Choroid plexus epithelial cell (primary cell): ENCODE data around the gene BMF.
A peak's percentile ranks its signal among the peaks of the same experiment; 100 is the strongest.

Experiments
- DNase-seq: peaks from one replicate; pipeline ENCODE4 v3.0.0-alpha.2; 2010; ENCODE audit warnings: low read depth
- H3K4me3 ChIP-seq: 2 replicates; pipeline ENCODE4 v1.5.1; 2011; ENCODE audit warnings: low read depth, mild to moderate bottlenecking, control low read depth, low read length, moderate library complexity
- TF ChIP-seq, protein P1 (sequence below): conservative IDR thresholded peaks from 2 replicates; pipeline ENCODE4 v1.5.1; 2011; ENCODE audit warnings: low read depth, mild to moderate bottlenecking, control low read depth, inconsistent platforms, low read length, moderate library complexity

The BMF gene

DNA sequence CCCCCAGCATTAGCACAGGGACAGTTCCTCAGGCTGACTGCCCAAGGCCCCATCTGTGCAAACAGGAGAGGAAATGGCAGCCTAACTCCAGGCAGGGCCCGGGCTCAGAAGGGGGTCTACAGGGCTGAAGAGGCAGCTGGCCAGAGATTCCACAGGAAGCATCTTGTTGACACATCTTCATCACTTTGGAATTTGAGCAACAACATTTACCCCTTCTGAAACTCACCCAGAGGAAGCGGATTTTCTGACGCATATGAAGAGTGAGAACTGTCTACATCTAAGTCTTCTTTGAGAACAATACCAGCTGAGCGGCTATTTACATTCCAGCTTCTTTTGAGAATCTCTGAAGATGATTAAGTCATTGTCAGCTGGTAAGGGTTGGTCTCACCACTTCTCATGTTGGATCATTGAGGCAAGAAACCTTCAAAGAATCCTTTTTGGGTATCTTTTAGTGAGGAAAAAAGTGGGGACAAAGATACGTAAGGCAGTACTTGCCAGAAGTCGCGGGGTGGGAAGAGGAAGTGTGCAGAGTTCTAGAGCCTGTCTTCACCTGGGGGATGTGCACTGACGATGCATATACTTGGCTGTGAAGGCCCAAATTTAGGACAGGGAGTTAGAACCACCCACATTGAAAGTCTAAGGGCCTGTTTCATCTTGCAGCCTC lies 44.3 kb downstream of the BMF start:
- DNase-seq = peak; percentile 92
- TF ChIP-seq, protein P1, sequence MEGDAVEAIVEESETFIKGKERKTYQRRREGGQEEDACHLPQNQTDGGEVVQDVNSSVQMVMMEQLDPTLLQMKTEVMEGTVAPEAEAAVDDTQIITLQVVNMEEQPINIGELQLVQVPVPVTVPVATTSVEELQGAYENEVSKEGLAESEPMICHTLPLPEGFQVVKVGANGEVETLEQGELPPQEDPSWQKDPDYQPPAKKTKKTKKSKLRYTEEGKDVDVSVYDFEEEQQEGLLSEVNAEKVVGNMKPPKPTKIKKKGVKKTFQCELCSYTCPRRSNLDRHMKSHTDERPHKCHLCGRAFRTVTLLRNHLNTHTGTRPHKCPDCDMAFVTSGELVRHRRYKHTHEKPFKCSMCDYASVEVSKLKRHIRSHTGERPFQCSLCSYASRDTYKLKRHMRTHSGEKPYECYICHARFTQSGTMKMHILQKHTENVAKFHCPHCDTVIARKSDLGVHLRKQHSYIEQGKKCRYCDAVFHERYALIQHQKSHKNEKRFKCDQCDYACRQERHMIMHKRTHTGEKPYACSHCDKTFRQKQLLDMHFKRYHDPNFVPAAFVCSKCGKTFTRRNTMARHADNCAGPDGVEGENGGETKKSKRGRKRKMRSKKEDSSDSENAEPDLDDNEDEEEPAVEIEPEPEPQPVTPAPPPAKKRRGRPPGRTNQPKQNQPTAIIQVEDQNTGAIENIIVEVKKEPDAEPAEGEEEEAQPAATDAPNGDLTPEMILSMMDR = no peak

DNA sequence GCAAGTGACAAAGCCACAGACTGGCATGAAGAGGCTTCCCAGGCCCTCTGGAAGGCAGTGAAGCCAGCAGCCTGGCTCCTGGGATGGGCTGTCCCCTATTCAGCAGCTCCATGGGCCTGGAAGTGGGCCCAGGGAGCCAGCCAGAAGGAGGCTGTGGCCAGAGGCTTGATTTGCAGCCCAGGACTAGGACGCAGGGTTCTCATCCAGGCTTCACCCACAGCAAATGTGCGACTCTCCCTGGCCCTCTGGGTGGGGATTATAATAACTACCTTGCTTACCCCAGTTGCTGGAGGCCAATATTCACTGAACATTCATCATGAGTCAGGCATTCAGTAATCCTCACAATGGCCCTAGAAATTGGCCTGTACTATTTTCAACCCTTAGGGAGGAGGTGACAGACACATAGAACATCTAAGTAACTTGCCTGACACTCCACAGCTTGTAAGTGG lies 45.1 kb downstream of the BMF start:
- H3K4me3 ChIP-seq = no peak overlapping the region
- TF ChIP-seq, protein P1 = no peak
- DNase-seq = peak; percentile 37

More for the DNA sequence above, 44.3 kb downstream of the BMF start:
- no peak overlapping the region for H3K4me3 ChIP-seq

DNA sequence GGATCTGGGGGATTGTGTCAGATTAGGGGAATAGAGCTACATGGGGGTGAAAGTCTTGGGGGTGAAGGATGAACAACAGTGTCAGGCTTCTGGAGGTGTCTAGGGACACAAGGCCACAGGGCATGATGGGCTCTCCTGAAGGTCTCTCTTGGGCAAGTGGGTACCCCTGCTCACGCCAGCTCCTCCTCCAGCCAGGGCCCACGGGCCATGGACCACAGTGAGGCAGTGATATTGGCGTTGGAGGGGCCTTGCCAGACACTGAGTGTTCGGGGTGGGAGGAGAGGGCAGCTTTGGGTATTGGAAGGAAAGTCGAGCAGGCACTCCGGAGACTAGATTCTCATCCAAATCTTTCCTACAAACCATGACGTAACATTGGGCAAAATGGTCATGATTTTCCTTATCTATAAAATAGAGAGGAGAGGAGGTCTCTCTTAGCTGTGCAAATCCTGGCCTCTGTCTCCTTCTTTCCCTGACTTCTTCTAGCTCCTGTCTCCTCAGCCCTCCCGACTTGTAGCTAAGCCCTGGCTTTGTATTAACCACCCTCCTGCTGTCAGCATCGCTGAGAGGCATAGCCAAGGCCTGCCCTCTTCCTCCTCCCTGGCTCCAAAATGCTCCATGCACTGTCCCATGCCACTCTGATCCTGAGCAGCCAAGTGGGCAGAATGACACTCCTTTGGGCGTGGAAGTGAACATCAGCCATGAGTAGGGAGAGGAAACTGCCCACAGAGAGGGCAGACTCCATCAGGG lies 45.7 kb downstream of the BMF start:
- no peak overlapping the region for H3K4me3 ChIP-seq
- no peak for DNase-seq
- TF ChIP-seq, protein P1 = no peak

DNA sequence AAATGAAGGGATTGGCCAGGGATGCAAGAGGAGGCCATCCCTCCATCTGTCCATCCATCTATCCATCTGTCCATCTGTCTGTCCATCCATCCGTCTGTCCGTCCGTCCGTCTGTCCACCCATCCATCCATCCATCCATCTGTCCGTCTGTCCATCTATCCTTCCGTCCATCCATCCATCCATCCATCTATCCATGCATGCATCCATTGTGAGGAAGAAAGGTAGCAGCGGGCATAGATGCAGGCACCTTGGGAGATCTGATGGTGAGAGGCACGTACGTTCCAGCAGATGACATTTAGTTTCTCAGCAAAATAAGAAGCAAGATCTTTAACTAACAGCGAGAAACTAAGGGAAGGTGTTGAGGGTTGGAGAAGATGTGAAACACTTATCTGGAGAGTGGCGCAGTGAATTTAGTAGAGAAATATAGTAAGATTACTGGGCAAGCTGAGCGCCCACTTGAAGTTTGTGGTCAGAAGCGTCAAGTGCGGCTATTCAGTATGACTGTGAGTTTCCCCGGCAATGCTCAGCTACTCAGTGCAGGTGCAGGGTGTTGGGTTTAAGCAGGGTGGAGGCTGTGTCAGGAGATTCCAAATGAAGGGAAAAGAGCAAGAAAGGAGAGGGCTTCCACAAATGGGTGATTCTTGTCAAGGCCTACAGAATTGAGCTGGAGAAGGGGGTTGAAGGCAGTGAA lies 47.3 kb downstream of the BMF start:
- H3K4me3 ChIP-seq = no peak overlapping the region
- TF ChIP-seq, protein P1 = no peak
- no peak for DNase-seq

DNA sequence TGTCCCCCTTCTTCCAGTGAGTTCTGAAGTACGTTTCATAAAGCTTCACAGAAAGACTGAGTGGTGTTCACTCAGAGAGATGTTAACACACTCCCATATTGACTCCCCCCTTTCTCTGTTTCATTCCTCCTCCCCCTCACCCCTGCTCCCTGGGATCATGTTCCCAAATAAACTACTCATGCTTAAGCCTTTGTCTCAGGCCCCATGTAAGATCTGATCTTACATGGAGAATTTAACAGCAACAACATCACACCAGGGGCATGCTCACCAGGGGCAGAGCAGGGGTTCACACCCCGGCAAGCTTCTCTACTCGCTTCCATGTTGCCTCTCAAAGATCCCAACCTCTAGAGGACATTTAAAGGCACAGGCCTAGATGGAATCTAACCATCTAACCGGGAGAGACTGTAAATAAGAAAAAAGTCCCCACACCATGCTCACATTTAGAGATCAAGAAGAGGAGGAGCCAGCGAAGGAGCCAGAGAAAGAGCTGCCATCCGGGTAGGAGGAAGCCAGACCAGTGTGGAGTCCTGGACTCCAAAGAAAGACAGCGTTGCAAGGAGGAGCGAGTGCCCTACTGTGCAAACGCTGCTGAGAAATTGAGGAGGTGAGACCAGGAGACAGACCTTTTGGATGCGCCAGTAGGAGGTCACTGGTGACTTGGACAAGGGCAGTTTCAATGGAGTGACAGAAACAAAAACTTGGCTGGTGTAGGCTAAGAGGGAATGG lies 48.3 kb downstream of the BMF start:
- no peak overlapping the region for H3K4me3 ChIP-seq
- TF ChIP-seq, protein P1 = no peak
- no peak for DNase-seq

DNA sequence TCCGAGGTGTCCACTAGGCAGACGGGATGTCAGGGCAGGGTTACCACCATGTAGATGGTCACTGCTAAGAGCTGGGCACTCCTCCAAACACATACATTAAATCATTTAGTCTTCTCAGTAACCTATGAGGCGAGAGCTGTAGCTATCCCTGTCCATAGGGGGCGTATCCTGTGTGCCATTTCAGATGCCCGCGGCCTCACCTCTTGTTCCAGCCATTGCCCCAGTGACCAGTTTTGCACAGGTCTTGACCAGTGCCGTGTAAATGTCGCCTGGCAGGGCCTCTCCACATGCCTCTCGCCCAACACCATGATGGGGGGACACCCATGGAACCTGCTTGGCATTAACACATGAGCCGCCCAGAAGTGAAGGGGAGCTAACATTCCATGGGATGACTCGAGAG lies 48.9 kb downstream of the BMF start:
- DNase-seq = no peak
- TF ChIP-seq, protein P1 = no peak
- H3K4me3 ChIP-seq = no peak overlapping the region
